WERI-Rb-1 (cell line): Measurements from ENCODE around the gene YPEL2.

Experiments used
- DNase-seq: peaks from one replicate; pipeline ENCODE4 v3.0.0-alpha.2; 2020
- H3K27ac ChIP-seq: fragments of 250-450 bp; sonication (Bioruptor Pico); 2 replicates; pipeline ENCODE4 v1.5.1; 2020; ENCODE audit warnings: mild to moderate bottlenecking, moderate library complexity
- H3K27me3 ChIP-seq: fragments of 250-450 bp; sonication (Bioruptor Pico); 2 replicates; pipeline ENCODE4 v1.5.1; 2021; ENCODE audit warnings: mild to moderate bottlenecking, low read depth, moderate library complexity; ENCODE audit not compliant: insufficient read depth, severe bottlenecking
- H3K36me3 ChIP-seq: fragments of 250-450 bp; sonication (Bioruptor Pico); 2 replicates; pipeline ENCODE4 v1.5.1; 2020; ENCODE audit warnings: mild to moderate bottlenecking, moderate library complexity
- H3K4me3 ChIP-seq: 2 replicates; pipeline ENCODE4 v1.5.1; 2011; ENCODE audit warnings: low read depth, mild to moderate bottlenecking, control low read depth, low read length
- H3K9me3 ChIP-seq: fragments of 250-450 bp; sonication (Bioruptor Pico); 2 replicates; pipeline ENCODE4 v1.5.1; 2021; ENCODE audit warnings: mild to moderate bottlenecking, moderate library complexity; ENCODE audit not compliant: severe bottlenecking
- TF ChIP-seq, protein P1 (sequence below): IDR thresholded peaks from 2 replicates; pipeline ENCODE4 v1.5.1; 2011; ENCODE audit warnings: low read depth, mild to moderate bottlenecking, control low read depth, inconsistent platforms, low read length

YPEL2 gene

DNA sequence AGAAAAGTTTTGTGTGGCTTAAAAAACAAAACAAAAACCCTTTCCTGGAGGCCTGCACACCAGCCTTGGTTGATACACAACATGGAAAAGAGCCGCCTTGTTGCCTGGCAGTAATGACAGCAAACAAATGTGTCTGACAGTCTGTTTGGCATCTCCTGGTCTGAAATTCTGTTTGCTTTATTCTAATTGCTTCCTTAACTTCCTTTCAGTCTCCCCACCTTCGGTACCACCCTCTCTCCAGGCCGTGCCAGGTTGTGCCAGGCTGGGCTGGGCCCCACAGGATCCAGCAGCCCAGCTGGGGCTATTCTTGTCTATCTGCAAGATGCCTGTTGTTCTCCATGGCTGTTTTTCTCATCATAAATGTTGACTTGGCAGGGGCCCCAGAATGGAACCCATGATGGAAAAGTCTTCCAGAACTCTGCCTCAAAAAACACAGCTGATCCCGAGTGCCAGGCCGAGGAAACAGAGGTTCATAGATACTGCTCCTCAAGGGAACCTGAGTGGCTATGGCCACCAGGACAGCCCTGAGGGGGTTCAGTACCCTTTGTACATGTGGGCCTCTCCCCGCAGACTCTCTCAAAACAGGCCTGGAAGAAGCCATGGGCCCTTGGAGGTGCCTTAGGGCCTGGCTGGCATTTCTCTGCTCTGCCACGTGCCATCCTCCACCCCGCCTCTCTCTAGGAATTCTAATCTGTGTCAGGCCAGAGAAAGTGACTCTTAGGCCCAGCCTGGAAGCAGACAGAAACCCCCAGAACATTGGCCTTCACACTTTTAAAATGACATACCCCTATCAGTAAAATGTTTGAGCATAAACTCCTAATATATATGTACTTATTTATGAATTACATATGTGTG, 50.5 kb downstream of the YPEL2 start:
- H3K4me3 ChIP-seq, result no peak overlapping the region
- no peaks in the 10 kb centered on the region for H3K9me3 ChIP-seq
- no peak for DNase-seq
- H3K36me3 ChIP-seq, result no peaks in the 10 kb centered on the region
- H3K27ac ChIP-seq, result no peak overlapping the region
- H3K27me3 ChIP-seq, result no peaks in the 10 kb centered on the region
- TF ChIP-seq, protein P1, sequence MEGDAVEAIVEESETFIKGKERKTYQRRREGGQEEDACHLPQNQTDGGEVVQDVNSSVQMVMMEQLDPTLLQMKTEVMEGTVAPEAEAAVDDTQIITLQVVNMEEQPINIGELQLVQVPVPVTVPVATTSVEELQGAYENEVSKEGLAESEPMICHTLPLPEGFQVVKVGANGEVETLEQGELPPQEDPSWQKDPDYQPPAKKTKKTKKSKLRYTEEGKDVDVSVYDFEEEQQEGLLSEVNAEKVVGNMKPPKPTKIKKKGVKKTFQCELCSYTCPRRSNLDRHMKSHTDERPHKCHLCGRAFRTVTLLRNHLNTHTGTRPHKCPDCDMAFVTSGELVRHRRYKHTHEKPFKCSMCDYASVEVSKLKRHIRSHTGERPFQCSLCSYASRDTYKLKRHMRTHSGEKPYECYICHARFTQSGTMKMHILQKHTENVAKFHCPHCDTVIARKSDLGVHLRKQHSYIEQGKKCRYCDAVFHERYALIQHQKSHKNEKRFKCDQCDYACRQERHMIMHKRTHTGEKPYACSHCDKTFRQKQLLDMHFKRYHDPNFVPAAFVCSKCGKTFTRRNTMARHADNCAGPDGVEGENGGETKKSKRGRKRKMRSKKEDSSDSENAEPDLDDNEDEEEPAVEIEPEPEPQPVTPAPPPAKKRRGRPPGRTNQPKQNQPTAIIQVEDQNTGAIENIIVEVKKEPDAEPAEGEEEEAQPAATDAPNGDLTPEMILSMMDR, result no peak

DNA sequence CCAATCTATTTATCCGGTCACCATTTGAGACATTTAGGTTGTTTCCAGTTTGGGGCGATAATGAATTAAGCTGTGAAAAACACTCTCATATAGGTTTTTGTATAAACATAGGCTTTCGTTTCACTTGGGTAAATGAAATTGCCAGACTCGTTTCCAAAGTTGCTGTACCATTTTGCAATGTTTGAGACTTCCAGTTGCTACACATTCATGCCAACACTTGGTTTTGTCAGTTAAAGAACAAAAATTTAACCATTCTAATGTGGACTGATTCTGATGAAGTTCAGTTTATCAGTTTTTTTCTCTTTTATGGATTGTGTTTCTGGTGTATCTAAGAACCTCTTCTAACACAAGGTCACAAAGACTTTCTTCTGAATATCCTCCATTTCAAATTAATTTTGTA, 52.4 kb downstream of the YPEL2 start:
- Histone ChIP-seq H3K9me3 (no peaks in the 10 kb centered on the region), H3K27ac (no peak overlapping the region), H3K36me3 (peaks cover 3% of the 10 kb centered on the region; the same call in 1 of the 2 replicates), H3K27me3 (no peaks in the 10 kb centered on the region), H3K4me3 (no peak overlapping the region)
- DNase-seq, result no peak
- TF ChIP-seq, protein P1, result no peak

DNA sequence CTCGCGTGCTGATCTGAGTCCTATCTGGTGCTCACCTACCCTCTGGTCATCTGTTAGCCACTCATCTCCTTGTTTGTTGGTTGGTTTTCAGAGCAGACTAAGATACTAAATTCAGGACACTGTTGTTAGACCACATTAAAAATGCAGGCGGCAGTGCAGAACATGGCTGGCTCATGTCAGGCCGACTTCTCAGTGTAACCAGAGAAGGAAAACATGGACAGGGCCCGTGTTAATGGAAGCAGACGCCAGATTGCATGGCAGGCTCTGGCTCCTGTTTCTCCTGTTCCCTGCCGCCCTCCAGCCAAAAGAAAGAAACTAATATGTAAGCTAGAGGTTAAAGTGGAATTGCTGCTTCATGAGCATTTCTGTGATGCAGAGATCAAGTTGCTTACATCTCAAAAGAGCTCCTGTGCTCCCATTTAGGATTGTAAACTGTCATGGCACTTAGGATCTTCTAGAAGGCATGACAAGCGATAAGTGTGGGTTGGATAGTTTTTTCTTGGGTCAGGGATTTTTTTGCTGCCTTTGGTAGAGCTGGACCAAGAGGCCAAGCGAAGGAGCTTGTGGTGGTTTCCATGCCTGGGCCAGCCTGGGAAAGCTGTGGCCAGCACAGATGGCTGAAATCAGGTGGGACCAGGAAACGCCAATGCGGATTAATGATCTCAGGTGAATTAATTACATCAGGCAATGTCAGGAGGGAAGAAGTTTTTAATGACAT, 56.1 kb downstream of the YPEL2 start:
- peak; percentile 46 for DNase-seq
- H3K27ac ChIP-seq, result peak overlapping the region; percentile 87
- TF ChIP-seq, protein P1, result no peak
- no peaks in the 10 kb centered on the region for H3K9me3 ChIP-seq
- H3K4me3 ChIP-seq, result no peak overlapping the region
- H3K36me3 ChIP-seq, result peaks cover 3% of the 10 kb centered on the region; the same call in 1 of the 2 replicates
- no peaks in the 10 kb centered on the region for H3K27me3 ChIP-seq

DNA sequence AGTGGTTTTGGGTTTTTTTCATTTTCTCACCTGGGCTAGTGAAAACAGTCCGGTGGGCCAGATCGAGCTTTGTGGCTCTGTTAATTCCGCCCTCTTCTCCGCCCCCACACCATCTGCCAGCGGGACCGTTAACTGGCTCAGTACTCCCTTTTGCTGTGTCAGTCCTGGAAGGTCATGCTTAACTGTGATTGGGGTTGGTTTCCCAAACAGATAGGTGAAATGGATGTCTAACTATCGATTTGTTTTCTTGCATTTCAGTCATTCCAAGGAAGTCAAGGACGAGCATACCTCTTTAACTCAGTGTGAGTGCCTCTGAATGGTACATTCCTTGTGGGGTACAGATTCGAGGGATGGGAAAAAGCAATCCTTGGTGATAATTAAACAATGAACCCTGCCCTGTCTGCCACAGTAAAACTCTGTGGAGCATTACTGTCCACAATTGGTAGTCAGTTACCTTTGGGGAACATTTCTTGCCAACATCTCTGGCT, 56.7 kb downstream of the YPEL2 start:
- peak; percentile 89 for DNase-seq
- Histone ChIP-seq H3K27me3 (no peaks in the 10 kb centered on the region), H3K9me3 (no peaks in the 10 kb centered on the region), H3K4me3 (no peak overlapping the region), H3K36me3 (peaks cover 3% of the 10 kb centered on the region; the same call in 1 of the 2 replicates), H3K27ac (peak overlapping the region; percentile 87)
- TF ChIP-seq, protein P1, result no peak

DNA sequence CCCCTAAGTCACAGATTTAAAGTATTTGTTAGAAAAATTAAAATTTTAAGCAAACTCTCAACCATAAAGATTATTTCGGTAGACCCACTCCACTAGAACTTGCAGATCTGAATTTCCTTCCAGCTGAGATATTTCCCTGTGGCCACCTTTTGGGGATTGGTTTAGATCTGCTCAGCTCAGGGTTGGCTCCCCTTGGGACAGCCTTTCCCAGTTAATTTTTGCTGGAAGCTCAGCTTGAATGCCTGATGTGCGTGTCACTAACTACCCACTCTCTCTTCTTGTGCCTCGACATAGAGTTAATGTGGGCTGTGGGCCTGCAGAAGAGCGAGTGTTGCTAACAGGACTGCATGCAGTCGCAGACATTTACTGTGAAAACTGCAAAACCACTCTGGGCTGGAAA, 57.6 kb downstream of the YPEL2 start:
- no peak overlapping the region for H3K4me3 ChIP-seq
- H3K36me3 ChIP-seq, result peaks cover 3% of the 10 kb centered on the region; the same call in 1 of the 2 replicates
- TF ChIP-seq, protein P1, result no peak
- no peak for DNase-seq
- no peaks in the 10 kb centered on the region for H3K27me3 ChIP-seq
- no peaks in the 10 kb centered on the region for H3K9me3 ChIP-seq
- peak overlapping the region; percentile 87 for H3K27ac ChIP-seq
